NCI-H748 (cell line): ENCODE results near the gene BTBD1.
"Not testable (repeated sequence)": the region's sequence is repeated elsewhere in the genome, so short reads cannot be mapped to it uniquely, and the experiment has no call there.

ENCODE experiments used
- DNase-seq: peaks from one replicate; lab custom pipeline; 2025; ENCODE audit not compliant: unreplicated experiment; lab: John Stamatoyannopoulos, UW

BTBD1 gene

DNA sequence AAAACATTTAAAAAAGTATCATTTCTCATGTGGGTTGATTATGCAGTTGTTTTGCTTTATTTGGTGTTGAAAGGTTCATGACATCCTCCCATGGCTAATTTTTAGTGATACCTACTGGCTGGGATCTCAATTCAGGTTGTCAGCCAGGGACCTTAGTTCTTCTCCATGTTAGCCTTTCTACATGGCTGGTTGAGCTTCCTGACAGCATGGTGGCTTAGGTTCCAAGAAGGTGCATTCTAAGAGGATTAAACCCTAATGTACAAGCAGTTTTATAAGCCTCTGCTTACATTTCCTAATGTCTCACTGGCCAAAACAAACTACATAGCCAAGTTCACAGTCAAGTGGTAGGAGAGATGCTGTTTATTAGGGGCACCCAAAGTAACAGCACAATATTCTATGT lies 31.0 kb upstream of the BTBD1 start:
- no peak for DNase-seq

DNA sequence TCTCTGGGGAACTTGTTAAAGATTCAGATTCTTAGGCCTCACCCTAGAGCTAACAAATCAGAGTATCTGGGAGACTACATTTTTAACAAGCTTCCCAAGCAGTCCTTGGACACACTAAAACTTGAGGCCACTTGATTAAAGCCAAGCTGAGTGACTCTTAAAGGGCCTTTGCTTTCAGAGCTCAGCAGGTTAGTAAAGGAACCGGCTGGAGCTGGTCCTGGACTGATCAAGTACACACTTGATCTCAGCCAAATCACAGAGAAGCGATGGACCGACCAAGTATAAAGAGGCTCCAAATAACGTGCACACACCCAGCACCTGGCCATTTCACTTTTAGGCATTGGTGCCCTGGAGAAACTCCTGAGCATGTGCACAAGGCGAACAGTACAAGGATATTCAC lies 27.5 kb upstream of the BTBD1 start:
- no peak for DNase-seq

DNA sequence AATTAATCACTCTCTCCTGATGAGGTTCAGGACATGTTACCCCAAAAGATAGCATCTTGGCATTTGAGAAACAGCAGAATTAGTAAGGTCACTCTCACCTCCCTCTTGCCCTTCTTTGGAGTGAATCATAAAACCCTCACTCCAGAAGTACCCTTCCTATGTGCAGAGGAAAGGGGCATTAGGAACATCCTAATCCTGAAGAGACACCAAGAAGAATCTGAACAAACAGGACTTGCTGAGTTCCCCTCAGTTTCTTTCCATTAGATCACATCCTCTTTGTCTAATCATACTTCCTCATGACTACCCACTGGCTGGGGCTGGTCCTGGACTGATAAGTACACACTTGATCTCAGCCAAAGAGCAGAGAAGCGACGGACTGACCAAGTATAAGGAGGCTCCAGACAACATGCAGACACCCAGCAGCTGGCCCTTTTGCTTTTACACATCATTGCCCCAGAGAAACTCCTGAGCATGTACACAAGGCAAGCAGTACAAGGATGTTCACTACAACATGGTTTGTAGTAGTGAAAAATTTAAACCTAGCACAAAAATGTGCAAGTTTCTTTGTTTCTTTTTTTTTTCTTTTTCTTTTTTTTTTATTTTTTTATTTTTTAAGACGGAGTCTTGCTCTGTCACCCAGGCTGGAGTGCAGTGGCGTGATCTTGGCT lies 25.4 kb upstream of the BTBD1 start:
- DNase-seq = no peak

DNA sequence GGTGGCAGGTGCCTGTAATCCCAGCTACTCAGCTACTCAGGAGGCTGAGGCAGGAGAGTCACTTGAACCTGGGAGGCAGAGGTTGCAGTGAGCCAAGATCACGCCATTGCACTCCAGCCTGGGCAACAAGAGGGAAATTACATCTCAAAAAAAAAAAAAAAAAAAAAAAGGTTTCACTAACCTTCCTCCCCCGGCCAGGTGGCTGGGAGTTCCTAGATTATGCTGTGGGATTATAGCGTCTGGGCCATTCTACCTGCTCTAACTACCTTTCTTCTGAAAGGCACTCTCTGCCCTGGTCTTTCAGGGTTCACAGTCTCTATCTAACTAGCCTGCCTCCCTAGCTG lies 24.9 kb upstream of the BTBD1 start:
- DNase-seq = not testable (repeated sequence)

DNA sequence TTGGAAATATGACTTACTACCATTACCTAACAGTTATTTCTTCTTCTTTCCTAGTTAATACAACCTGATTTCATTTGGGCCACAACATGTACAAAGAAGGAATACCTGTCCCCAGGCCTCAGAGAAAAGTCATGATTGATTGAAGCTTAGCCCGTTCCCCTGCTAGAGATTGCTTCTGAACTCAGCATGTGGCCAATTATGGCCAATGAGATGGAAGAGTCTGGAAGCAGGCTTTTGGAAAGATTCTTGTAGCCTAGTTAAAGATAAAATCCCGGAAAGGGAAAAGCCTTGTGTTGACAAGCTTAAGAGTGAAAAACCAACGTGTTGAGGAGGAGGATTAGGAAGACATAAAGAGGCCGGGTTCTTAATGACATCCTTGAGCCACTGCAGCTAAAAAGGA lies 23.4 kb upstream of the BTBD1 start:
- DNase-seq = no peak

DNA sequence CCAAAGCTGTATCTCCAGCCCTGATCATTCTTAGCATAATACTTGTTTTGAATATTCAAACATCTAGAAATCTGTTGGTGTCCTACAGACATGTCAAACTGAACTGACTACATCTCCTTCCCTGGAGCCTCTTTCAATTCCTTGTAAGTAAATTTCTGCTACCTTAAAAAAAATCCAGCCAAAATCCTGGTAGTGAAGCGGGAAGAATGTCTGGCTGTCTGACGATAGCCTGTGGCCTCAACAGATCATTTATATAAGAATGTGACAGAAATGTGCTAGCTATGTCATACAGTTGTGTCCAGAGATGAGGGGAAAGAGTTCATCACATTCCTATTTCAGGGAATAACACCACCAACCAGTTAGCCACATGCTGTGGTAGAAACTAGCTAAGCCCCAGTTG lies 21.8 kb upstream of the BTBD1 start:
- DNase-seq = no peak

DNA sequence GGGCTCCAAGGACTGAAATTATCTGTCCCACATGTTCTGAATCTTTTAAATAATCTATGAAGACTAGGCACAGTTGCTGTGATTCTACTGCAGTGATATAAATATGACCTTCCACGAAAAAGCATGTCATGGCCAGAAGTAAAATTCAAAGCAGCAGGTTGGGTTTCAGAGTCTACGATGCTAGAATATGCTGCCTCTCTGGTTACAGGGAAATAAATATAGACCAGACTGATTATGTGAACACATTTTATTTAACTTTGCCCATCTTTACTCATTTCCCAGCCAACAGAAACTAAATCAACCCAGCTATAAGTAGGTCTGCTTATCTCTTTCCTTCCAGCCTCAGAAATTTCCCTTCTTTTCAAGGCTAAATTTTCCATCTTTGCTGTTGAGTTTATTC lies 20.5 kb upstream of the BTBD1 start:
- DNase-seq = no peak

DNA sequence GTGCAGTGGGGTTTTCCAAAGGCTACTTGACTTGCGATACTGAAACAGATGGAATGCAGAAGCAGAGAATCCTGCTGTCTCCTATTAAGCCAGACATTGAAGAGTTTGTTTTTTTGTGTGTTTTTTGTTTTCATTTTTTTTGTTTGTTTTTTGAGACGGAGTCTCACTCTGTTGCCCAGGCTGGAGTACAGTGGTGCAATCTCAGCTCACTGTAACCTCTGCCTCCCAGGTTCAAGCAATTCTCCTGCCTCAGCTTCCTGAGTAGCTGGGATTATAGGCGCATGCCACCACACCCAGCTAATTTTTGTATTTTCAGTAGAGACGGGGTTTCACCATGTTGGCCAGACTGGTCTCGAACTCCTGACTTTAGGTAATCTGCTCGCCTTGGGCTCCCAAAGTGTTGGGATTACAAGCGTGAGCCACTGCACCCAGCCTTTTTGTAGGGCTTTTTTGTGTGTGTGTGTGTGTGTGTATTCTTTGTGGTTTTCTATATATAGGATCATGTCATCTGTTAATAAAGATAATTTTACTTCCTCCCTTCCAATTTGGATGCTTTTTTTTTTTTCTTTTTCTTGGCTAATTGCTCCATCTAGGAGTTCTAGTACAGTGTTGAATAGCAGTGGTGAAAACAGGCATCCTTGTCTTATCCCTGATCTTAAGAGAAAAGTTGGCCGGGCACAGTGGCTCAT lies 19.0 kb upstream of the BTBD1 start:
- not testable (repeated sequence) for DNase-seq

DNA sequence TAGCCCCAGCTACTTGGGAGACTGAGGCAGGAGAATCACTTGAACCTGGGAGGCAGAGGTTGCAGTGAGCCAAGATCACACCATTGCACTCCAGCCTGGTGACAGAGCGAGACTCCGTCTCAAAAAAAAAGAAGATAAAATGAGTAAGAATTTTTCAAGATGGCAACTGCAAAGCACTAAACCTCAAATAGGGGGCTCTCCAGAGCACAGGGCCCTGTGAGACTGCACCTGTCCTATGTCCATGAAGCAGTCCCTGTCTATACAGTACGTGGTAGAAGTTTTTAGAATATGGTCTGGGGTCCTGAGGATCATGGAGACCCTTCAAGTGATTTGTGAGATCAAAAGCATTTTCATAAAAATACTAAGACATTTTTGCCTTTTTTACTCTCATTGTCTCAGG lies 18.4 kb upstream of the BTBD1 start:
- DNase-seq = not testable (repeated sequence)

DNA sequence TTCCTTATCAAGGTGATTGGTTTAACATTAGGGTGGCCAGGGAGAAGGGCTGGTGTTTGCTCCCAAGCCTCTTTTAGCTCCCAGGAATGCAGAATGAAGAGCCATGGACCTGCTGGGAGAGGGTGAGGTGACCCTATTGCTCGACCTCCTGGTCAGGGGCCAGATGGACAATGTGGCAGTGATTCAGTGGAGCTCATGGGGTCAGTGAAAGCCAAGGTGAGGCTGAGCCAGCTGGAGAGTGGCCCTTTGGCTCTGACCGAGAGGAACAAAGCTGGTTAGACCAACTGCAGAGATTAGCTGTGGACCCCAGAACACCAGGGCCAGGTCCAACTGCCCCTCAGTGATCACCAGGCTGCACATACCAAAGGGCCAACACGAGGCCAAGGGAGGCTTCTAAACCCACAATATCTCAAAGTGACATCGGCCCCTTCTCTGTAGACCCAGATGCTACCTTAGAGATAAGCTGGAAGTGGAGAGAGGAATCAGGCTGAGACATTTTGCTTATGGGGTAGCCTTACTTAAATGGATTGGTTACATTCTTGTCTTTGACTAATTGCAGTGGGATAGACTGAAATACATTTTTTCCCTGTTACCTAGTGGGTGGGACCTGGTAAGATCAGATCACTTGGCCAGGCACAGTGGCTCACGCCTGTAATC lies 15.8 kb upstream of the BTBD1 start:
- no peak for DNase-seq

DNA sequence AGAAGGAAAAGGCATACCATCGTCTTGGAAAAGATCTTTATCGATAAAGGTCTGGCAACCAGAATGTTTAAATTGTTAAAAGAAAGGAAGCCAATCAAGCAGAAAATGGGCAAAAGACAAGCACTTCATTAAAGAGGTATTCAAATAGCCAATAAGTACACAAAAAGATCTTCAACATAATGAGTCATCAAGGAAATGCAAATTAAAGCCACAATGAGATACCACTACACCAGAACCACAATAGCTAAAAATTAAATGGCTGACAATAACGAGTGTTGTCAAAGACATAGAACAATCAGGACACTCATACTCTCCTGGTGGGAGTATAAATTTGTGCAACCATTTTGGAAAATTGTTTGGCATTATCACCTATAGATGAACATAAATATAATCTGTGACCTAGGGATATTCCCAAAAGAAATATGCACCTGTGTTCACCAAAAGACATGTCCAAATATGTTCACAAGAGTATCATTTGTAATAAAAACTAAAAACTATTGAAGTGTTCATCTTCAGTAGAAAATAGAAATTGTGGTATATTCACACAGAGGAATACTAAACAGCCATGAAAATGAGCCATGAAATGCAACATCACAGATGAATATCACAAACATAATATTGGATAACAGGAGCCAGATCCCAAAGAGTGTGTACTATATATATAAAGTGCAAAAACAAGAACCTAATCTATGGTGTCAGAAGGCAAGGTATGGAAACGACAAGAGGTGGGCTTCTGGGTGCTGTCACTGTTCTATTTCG lies 14.4 kb upstream of the BTBD1 start:
- no peak for DNase-seq

DNA sequence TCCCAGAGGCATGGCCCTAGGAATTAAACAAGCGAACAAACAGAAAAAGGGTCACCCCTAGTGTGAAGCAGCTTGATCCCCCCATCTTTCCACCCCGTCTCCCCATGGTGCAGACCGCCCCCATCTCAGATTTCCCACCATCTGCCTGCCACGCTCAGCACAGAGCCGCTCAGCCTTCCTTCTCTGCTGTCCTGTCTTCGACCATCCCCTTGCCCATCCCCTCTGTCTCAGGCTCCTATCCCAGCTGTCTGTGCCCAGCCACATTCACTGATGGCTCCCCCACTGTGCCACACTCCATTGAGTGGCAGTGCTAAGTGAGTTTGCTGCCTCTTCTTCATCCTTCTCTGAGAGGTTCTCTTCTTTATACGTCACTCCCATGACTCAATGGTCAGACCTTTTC lies 11.7 kb upstream of the BTBD1 start:
- no peak for DNase-seq

DNA sequence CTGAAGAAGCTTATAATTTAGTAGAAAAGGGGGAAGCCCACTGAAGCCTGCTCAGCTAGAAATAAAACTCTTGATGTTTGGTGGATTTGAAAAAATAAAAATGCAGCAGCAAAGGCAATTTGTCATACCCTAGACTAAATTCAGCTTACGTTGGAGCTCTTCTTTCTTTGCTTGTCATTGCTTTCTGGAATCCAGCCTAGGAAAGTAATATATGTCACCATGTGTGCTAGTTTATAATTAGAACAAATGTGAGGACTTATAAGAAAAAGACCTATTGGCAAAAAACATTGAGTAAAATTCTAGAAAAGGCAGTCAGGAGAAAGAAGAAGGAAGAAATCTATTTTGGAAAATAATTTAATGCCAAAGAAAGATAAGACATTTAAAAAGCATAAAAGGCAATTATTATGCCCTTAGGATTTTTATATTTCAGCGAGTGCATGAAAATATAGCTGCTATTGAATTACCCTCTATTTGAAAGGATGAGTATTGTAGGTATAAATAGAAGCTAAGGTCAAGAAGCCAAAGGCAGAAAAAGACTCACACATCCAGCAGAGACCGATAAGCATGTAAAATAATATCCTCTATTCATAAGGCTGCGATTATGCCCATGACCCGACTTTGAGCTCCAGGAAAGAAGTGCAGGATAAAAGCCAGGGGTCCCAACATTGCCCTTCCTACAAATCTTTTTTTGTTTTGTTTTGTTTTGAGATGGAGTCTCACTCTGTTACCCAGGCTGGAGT lies 10.6 kb upstream of the BTBD1 start:
- DNase-seq = no peak

DNA sequence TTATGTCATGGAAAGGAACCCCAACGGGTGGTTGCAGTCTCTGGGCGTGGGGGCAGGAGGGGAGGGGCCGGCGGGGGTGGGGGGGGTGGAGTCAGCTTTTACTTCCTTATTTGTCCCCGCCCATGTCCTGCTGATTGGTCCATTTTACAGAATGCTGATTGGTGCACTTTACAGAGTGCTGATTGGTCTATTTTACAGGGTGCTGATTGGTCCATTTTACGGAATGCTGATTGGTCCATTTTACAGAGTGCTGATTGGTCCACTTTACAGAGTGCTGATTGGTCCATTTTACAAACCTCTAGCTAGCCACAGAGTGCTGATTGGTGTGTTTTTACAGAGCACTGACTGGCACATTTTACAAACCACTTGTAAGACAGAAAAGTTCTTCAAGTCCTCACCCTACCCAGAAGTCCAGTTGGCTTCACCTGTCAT lies 2.2 kb upstream of the BTBD1 start:
- DNase-seq = peak; percentile 18

DNA sequence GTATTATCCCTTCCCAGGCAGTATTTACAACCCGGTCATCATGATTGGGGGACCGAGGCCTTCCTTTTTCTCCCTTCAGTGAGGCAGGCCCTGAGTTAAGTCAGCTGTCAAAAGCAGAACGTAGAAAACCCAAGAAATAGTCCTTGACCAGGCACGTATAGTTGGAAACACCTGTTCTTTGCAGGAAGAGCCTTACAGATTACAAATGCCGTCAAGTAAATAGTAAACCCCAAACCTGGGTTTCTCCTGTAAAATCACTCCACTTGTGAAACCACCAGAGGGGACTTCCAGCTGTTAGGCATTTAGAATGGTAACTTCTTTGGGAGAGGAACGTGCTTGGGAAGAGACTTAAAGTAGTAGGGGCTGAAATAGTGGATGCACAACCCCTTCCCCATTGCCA lies 1.0 kb upstream of the BTBD1 start:
- no peak for DNase-seq

DNA sequence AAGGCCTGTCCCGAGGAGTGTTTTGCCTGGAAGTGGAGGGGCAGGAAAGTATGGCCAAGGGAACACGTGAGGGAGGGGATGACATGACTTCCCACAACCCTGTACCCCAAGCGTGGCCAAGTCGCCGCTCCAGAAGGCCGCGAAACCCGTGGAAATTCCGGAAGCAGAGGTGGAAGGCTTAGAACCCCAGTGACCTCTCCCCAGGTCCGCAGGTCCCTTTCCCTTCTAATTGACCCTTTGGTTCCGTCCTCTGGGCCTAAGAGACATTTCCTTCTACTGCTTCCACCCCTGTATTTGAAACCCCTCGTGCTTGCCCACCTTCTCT lies 548 bp upstream of the BTBD1 start:
- no peak for DNase-seq

DNA sequence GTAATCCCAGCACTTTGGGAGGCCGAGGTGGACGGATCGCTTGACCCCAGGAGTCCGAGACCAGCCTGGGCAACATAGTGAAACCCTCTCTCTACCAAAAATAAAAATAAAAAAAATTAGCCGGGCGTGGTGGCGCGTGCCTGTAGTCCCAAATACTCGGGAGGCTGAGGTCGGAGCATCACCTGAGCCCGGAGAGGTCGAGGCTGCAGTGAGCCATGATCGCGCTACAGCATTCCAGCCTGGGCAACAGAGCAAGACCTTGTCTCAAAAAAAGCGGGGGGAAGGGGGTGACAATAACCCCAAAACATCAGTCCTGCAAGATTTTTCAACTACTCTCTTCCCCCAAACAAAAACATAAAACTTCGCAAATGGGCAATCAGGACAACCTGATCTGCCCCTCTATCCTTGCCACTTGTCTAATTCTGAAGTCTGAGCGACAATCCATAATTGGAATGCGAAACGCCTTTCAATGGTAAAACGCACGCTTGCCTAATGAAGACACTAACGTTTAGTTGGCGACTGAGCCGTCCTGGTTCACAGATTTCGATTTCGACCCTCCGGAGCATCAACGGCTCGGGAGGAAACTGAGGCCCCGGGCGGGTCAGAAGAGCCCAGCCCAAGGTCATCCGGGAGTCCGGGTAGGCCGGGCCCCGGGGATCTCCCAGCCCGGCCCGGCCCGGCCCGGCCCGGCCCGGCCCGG lies 868 bp downstream of the BTBD1 start:
- DNase-seq = peak; percentile 38

DNA sequence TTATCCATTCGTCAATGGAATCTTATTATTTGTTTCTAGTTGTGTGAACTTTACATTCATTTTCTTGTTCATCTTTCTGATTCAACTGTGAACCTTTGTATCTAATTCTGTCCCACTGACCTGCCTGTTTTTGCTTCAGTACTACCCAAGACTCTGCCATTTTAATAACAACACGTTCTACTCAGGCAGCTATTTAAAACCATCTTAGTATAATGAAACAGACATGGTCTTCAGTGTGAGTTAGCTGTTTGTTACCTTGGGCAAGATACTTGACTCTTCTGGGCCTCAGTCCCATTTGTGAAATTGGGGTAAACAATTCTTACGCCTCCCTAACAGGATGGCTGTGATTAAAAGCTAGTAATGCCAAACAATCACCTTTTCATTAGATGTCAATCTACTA lies 1.6 kb downstream of the BTBD1 start:
- DNase-seq = no peak

DNA sequence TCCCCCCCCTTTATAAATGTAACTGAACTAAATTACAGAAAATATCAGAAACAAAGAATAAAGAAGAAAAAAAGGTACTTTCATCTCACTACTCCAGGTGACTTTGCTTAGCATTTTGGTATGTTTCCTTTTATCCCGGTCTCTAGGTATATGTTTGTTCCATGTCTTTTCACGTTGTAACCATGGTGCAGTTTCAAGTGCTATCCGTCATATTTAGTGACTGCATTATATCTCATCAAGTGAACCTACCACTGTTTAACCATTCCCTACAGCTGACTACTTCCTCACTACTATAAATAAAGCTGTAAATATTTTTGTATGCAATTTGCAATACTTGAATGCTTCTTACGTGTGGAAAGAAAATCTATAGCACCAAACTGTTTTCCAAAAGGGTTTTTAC lies 2.2 kb downstream of the BTBD1 start:
- peak; percentile 33 for DNase-seq

DNA sequence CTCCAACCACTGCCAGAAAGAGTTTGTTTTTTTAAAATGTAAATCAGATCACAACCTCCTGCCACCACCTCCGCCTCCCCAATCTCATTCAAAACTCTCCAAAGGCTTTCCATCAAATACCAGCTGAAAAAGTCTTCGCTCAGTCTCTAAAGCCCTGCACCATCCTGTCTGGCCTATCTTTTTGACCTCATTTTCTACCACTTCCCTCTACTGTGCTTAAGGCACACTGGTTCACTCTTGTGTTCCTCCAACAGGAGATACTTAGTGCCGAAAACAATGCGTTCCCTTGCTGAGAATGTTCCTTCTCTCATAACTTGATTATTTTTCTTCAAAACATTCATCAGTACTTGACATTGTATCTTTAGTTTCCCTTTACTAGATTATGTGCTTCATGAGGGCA lies 3.5 kb downstream of the BTBD1 start:
- no peak for DNase-seq

DNA sequence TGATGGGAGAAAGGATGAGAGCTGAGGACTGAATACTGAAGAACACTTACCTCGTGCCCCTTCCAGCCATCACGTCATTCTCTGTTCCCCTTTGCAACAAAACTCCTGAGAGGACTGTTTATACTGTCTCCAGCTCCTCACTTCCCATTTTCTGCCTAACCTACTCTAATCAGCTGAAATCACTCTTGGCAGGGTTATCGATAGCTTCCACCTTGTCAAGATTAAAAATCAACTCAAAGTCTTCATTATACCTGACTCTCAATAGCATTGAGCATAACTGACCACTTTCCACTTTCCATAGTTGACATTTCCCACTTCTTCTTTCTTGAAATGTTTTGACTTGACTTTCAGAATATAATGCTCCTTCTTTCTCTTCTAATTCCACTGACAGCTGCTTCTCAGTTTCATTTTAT lies 4.3 kb downstream of the BTBD1 start:
- DNase-seq = no peak
